Left ventricle myocardium inferior (tissue), 1 donor: ENCODE measurements around the gene PRSS12. TPM values are rescaled to one million over a fixed set of nuclear protein-coding genes. Genes with fewer than 3 reads are reported as not detected.

Experiments
- DNase-seq: peaks from one replicate; pipeline ENCODE4 v3.0.0-alpha.2; 2020
- H3K27ac ChIP-seq: fragments of 200-600 bp; replicated peaks from 2 replicates; pipeline ENCODE4 v1.8.0; 2021
- H3K27me3 ChIP-seq: fragments of 200-600 bp; 2 replicates; pipeline ENCODE4 v1.8.0; 2021; ENCODE audit warnings: low read depth
- H3K36me3 ChIP-seq: fragments of 200-600 bp; 2 replicates; pipeline ENCODE4 v1.8.0; 2021
- H3K4me1 ChIP-seq: fragments of 200-600 bp; 2 replicates; pipeline ENCODE4 v1.8.0; 2021
- H3K4me3 ChIP-seq: fragments of 200-600 bp; 2 replicates; pipeline ENCODE4 v1.8.0; 2021; ENCODE audit warnings: mild to moderate bottlenecking, moderate library complexity
- H3K9me3 ChIP-seq: fragments of 200-600 bp; replicated peaks from 2 replicates; pipeline ENCODE4 v1.8.0; 2021
- CTCF ChIP-seq: fragments of 200-600 bp; IDR thresholded peaks from 2 replicates; pipeline ENCODE4 v1.8.0; 2021; ENCODE audit warnings: antibody characterized with exemption, mild to moderate bottlenecking, borderline replicate concordance
- intact Hi-C: fragments of 100-400 bp; cut with micrococcal nuclease; formaldehyde crosslinking; loops from one replicate; pipeline ENCODE4 v1.11.0; 2022
- total RNA-seq: library from RNA; stranded (reverse); fragmentation: NEBNext Ultra II Directional; extraction: Animal tissue kit (Norgen Biotek cat#: 25700); gene quantifications from one replicate; pipeline ENCODE4 v1.2.1, GENCODE V29; 2021
- donor health status: DM: no; HTN: yes; CAD: no; lungs with severe emphysema.

Gene PRSS12
- total RNA-seq, 1 donor from 2014 or later = not detected

GRCh38 chr4:118338981-118339765 lies 13.6 kb downstream of the PRSS12 start:
- intact Hi-C loops = no loop called here
- Histone ChIP-seq H3K9me3 (no peaks in the 10 kb centered on the region), H3K36me3 (no peaks in the 10 kb centered on the region), H3K27me3 (no peaks in the 10 kb centered on the region), H3K27ac (no peak overlapping the region), H3K4me1 (no peaks in the 10 kb centered on the region), H3K4me3 (no peak overlapping the region)
- no peak for DNase-seq
- no peak for TF ChIP-seq CTCF

GRCh38 chr4:118338518-118338917 lies 14.3 kb downstream of the PRSS12 start:
- TF ChIP-seq CTCF = no peak
- Histone ChIP-seq H3K4me1 (no peaks in the 10 kb centered on the region), H3K36me3 (no peaks in the 10 kb centered on the region), H3K4me3 (no peak overlapping the region), H3K27me3 (no peaks in the 10 kb centered on the region), H3K9me3 (no peaks in the 10 kb centered on the region), H3K27ac (no peak overlapping the region)
- intact Hi-C loops = no loop called here
- no peak for DNase-seq

- TF ChIP-seq CTCF = no peak
- DNase-seq = no peak
- H3K27me3 ChIP-seq = no peaks in the 10 kb centered on the region
- no peaks in the 10 kb centered on the region for H3K36me3 ChIP-seq
- no peaks in the 10 kb centered on the region for H3K9me3 ChIP-seq
- H3K4me1 ChIP-seq = no peaks in the 10 kb centered on the region
- intact Hi-C loops = no loop called here
- no peak overlapping the region for H3K4me3 ChIP-seq
- H3K27ac ChIP-seq = no peak overlapping the region
These were observed 14.8 kb downstream of the PRSS12 start for GRCh38 chr4:118337954-118338353.

GRCh38 chr4:118335774-118336173 lies 17.0 kb downstream of the PRSS12 start:
- Histone ChIP-seq H3K4me1 (no peaks in the 10 kb centered on the region), H3K4me3 (no peak overlapping the region), H3K9me3 (no peaks in the 10 kb centered on the region), H3K36me3 (no peaks in the 10 kb centered on the region), H3K27me3 (no peaks in the 10 kb centered on the region), H3K27ac (no peak overlapping the region)
- DNase-seq = no peak
- intact Hi-C loops = no loop called here
- TF ChIP-seq CTCF = no peak

GRCh38 chr4:118335324-118335723 lies 17.5 kb downstream of the PRSS12 start:
- H3K27ac ChIP-seq = no peak overlapping the region
- no peak overlapping the region for H3K4me3 ChIP-seq
- no peaks in the 10 kb centered on the region for H3K27me3 ChIP-seq
- no peak for DNase-seq
- intact Hi-C loops = no loop called here
- no peaks in the 10 kb centered on the region for H3K36me3 ChIP-seq
- no peaks in the 10 kb centered on the region for H3K9me3 ChIP-seq
- TF ChIP-seq CTCF = no peak
- no peaks in the 10 kb centered on the region for H3K4me1 ChIP-seq
